Neural progenitor cell (in vitro differentiated cells): Measurements from ENCODE around the gene CCDC106.

Source experiments
- CTCF ChIP-seq: fragments of 200-600 bp; sonication (generic); IDR thresholded peaks from 2 replicates; pipeline ENCODE4 v1.5.1; 2017; ENCODE audit warnings: antibody characterized with exemption, mild to moderate bottlenecking
- EZH2 ChIP-seq: fragments of 200-600 bp; sonication (generic); IDR thresholded peaks from 2 replicates; pipeline ENCODE4 v1.6.1; 2017; ENCODE audit warnings: antibody characterized with exemption, mild to moderate bottlenecking, moderate library complexity

- TF ChIP-seq EZH2: no peak
- no peak for TF ChIP-seq CTCF
Observed at GRCh38 chr19:55678121-55678671, 30.2 kb downstream of the CCDC106 start.
